ENCODE measurements around the gene TARBP2. TPM values are rescaled to one million over a fixed set of nuclear protein-coding genes. Genes with fewer than 3 reads are reported as not detected.

TARBP2 gene
- polyA plus RNA-seq, 1 of the 3 experiments (the other 2 are of a cell fraction): 57.8 TPM

- H3K4me2 ChIP-seq: no peak overlapping the region
- H3K79me2 ChIP-seq (ENCODE audit: insufficient read depth): no peaks in the 10 kb centered on the region
- no peak overlapping the region for H3K27ac ChIP-seq (ENCODE audit: low read depth in 2 of 2, low read length in 1 of 2)
- no peaks in the 10 kb centered on the region for H3K9me3 ChIP-seq
- DNase-seq: no peak
- WGBS (ENCODE audit: low lambda C conversion rate): 80% methylated on average over 6 of the region's 6 CpGs
- CTCF ChIA-PET: interaction anchor here (1.2 to 4.0 kb wide), 4 partner anchors 9 to 232 kb away, joined by 4 to 19 read pairs (median 6); partner anchors contain the start of gene AAAS
- TF ChIP-seq TEAD4 (IDR thresholded peaks at IDR 0.05; ENCODE audit: borderline replicate concordance, insufficient read depth) (no peak), RAD21 (IDR thresholded peaks at IDR 0.05; ENCODE audit: low read length) (no peak)
- no peaks in the 10 kb centered on the region for H3K4me1 ChIP-seq (ENCODE audit: control insufficient read depth in 1 of 2, insufficient read depth in 2 of 2, low read depth in 1 of 2, low read length in 1 of 2)
- peaks cover 52 to 62% of the 10 kb centered on the region in 2 experiments for H3K36me3 ChIP-seq (replicated peaks in 1 of 2; ENCODE audit: control insufficient read depth in 1 of 2, insufficient read depth in 2 of 2, low read length in 1 of 2)
- no peaks in the 10 kb centered on the region for H3K9me2 ChIP-seq
- H3K9ac ChIP-seq: no peak overlapping the region
- no peak overlapping the region for H2AFZ ChIP-seq (ENCODE audit: low read depth)
- H3K27me3 ChIP-seq (ENCODE audit: insufficient read depth): no peaks in the 10 kb centered on the region
- H4K20me1 ChIP-seq (ENCODE audit: insufficient read depth): no peaks in the 10 kb centered on the region
- no peak overlapping the region for H3K4me3 ChIP-seq (ENCODE audit: low read depth in 2 of 2, low read length in 1 of 2)
- no peaks in the 10 kb centered on the region for H3F3A ChIP-seq (replicated peaks; ENCODE audit: insufficient read depth)
- POLR2A ChIA-PET: no interaction called here
Observed at GRCh38 chr12:53514628-53515290, 13.7 kb downstream of the TARBP2 start.

GRCh38 chr12:53515291-53515680, 14.2 kb downstream of the TARBP2 start:
- POLR2A ChIA-PET: no interaction called here
- no peaks in the 10 kb centered on the region for H3F3A ChIP-seq (replicated peaks; ENCODE audit: insufficient read depth)
- no peaks in the 10 kb centered on the region for H4K20me1 ChIP-seq (ENCODE audit: insufficient read depth)
- H2AFZ ChIP-seq (ENCODE audit: low read depth): no peak overlapping the region
- no peak overlapping the region for H3K4me3 ChIP-seq (ENCODE audit: low read depth in 2 of 2, low read length in 1 of 2)
- no peaks in the 10 kb centered on the region for H3K9me2 ChIP-seq
- H3K27ac ChIP-seq (ENCODE audit: low read depth in 2 of 2, low read length in 1 of 2): no peak overlapping the region
- CTCF ChIA-PET: interaction anchor here (1.2 to 4.0 kb wide), 4 partner anchors 10 to 232 kb away, joined by 4 to 19 read pairs (median 6); partner anchors contain the start of gene AAAS
- H3K36me3 ChIP-seq (replicated peaks in 1 of 2; ENCODE audit: control insufficient read depth in 1 of 2, insufficient read depth in 2 of 2, low read length in 1 of 2): peaks cover 55 to 62% of the 10 kb centered on the region in 2 experiments
- no peak for TF ChIP-seq EZH2phosphoT487 (IDR thresholded peaks at IDR 0.05; ENCODE audit: borderline replicate concordance, low read depth)
- no peak for TF ChIP-seq FOXM1 (IDR thresholded peaks at IDR 0.05; ENCODE audit: low read depth)
- TF ChIP-seq CHD2 (IDR thresholded peaks at IDR 0.05; ENCODE audit: low read length, partially characterized antibody): no peak
- no peak for DNase-seq
- 89% methylated on average over 2 of the region's 2 CpGs for whole genome bisulfite sequencing (ENCODE audit: low lambda C conversion rate)
- no peak overlapping the region for H3K4me2 ChIP-seq
- H3K9me3 ChIP-seq: no peaks in the 10 kb centered on the region
- no peaks in the 10 kb centered on the region for H3K4me1 ChIP-seq (ENCODE audit: control insufficient read depth in 1 of 2, insufficient read depth in 2 of 2, low read depth in 1 of 2, low read length in 1 of 2)
- no peaks in the 10 kb centered on the region for H3K27me3 ChIP-seq (ENCODE audit: insufficient read depth)
- H3K9ac ChIP-seq: no peak overlapping the region
- no peaks in the 10 kb centered on the region for H3K79me2 ChIP-seq (ENCODE audit: insufficient read depth)

- Histone ChIP-seq H3K79me2 (ENCODE audit: insufficient read depth) (no peaks in the 10 kb centered on the region), H3K36me3 (replicated peaks in 1 of 2; ENCODE audit: control insufficient read depth in 1 of 2, insufficient read depth in 2 of 2, low read length in 1 of 2) (peaks cover 64% of the 10 kb centered on the region in 2 experiments), H3K9me3 (no peaks in the 10 kb centered on the region), H3K27me3 (ENCODE audit: insufficient read depth) (no peaks in the 10 kb centered on the region), H3K9me2 (no peaks in the 10 kb centered on the region), H3K4me1 (ENCODE audit: control insufficient read depth in 1 of 2, insufficient read depth in 2 of 2, low read depth in 1 of 2, low read length in 1 of 2) (no peaks in the 10 kb centered on the region), H3K4me2 (no peak overlapping the region), H3F3A (replicated peaks; ENCODE audit: insufficient read depth) (no peaks in the 10 kb centered on the region), H4K20me1 (ENCODE audit: insufficient read depth) (no peaks in the 10 kb centered on the region), H3K27ac (ENCODE audit: low read depth in 2 of 2, low read length in 1 of 2) (no peak overlapping the region), H2AFZ (ENCODE audit: low read depth) (no peak overlapping the region), H3K9ac (no peak overlapping the region), H3K4me3 (ENCODE audit: low read depth in 2 of 2, low read length in 1 of 2) (no peak overlapping the region)
- ChIA-PET POLR2A (interaction anchor here (1.0 kb wide), 1 partner anchor 16 kb away, joined by 3 read pairs; the partner anchor contains the start of gene TARBP2), CTCF (interaction anchor here (1.1 to 4.0 kb wide), 3 partner anchors 27 to 195 kb away, joined by 4 to 19 read pairs (median 6); partner anchors contain the start of gene AAAS)
- no peak for DNase-seq
- TF ChIP-seq FOSL2 (IDR thresholded peaks at IDR 0.05; ENCODE audit: borderline replicate concordance, low read depth): no peak
- WGBS (ENCODE audit: low lambda C conversion rate): 94% methylated on average over 12 of the region's 13 CpGs
Observed at GRCh38 chr12:53516758-53517455, 15.8 kb downstream of the TARBP2 start.

Data from SK-N-SH (cell line).